H1 (cell line): Measurements from ENCODE around the gene MRPL20. TPM values are rescaled to one million over a fixed set of nuclear protein-coding genes. Genes with fewer than 3 reads are reported as not detected.

Experiments used
- CTCF ChIA-PET: fragments of 300-600 bp; sonication (Branson Sonifier 250); formaldehyde crosslinking; loops from one replicate; lab custom pipeline; 2021; ENCODE audit not compliant: partially characterized antibody; lab: Charles Lee
- POLR2A ChIA-PET: fragments of 300-600 bp; sonication (Branson Sonifier 250); formaldehyde crosslinking; loops from one replicate; lab custom pipeline; 2021; ENCODE audit warnings: inconsistent platforms; ENCODE audit not compliant: partially characterized antibody; lab: Charles Lee
- DNase-seq, 2 experiments: peaks; one replicate each; pipeline versions ENCODE4 v3.0.0 to v3.0.0-alpha.2; 2010 to 2022; ENCODE audit warnings: low spot score in 2 of 2, low read depth in 1 of 2, mixed read lengths in 1 of 2
- FAIRE-seq: peaks from 2 replicates; lab custom pipeline; 2011; peaks lifted over from hg19 to GRCh38; lab: Jason Lieb, UNC
- H2AFZ ChIP-seq: 2 replicates; pipeline ENCODE4 v1.8.1; 2012; ENCODE audit warnings: low read length, inconsistent platforms
- H2AK5ac ChIP-seq: 2 replicates; pipeline ENCODE4 v1.6.1; 2013; ENCODE audit warnings: low read depth, low read length
- H2BK120ac ChIP-seq: replicated peaks from 2 replicates; pipeline ENCODE3; 2013; ENCODE audit warnings: low read depth, low read length, inconsistent platforms
- H2BK12ac ChIP-seq: 2 replicates; pipeline ENCODE4 v1.6.1; 2013; ENCODE audit warnings: low read depth, low read length
- H2BK15ac ChIP-seq: 2 replicates; pipeline ENCODE4 v1.6.1; 2013; ENCODE audit warnings: low read length
- H2BK20ac ChIP-seq: 2 replicates; pipeline ENCODE4 v1.6.1; 2013; ENCODE audit warnings: low read length
- H2BK5ac ChIP-seq: 2 replicates; pipeline ENCODE4 v1.6.1; 2013; ENCODE audit warnings: low read depth, low read length
- H3K14ac ChIP-seq: 2 replicates; pipeline ENCODE4 v1.6.1; 2013; ENCODE audit warnings: inconsistent platforms; ENCODE audit not compliant: insufficient read length
- H3K18ac ChIP-seq: 2 replicates; pipeline ENCODE4 v1.6.1; 2013; ENCODE audit warnings: low read length; ENCODE audit errors: extremely low read depth
- H3K23ac ChIP-seq: 2 replicates; pipeline ENCODE4 v1.6.1; 2013; ENCODE audit warnings: inconsistent platforms; ENCODE audit not compliant: insufficient read length
- H3K23me2 ChIP-seq: 2 replicates; pipeline ENCODE4 v1.6.1; 2013; ENCODE audit warnings: low read depth, low read length
- H3K27ac ChIP-seq: 2 replicates; pipeline ENCODE4 v1.6.1; 2011; ENCODE audit warnings: low read depth, low read length, inconsistent platforms
- H3K27me3 ChIP-seq, 4 experiments: replicated peaks in 1 of 4; 1 replicate in 1 of 4; 2 replicates in 3 of 4; pipeline versions ENCODE4 v1.6.1 to v1.8.1; 2011 to 2013; ENCODE audit warnings: low read length in 3 of 4, mild to moderate bottlenecking in 3 of 4, inconsistent platforms in 2 of 4, mixed read lengths in 2 of 4, moderate library complexity in 1 of 4; ENCODE audit not compliant: control insufficient read depth in 3 of 4, insufficient read depth in 3 of 4; ENCODE audit errors: extremely low read depth in 1 of 4
- H3K36me3 ChIP-seq, 4 experiments: 2 replicates each; pipeline versions ENCODE4 v1.6.1 to v1.8.1; 2011 to 2013; ENCODE audit warnings: mild to moderate bottlenecking in 4 of 4, low read length in 3 of 4, moderate library complexity in 2 of 4, control low read depth in 1 of 4, inconsistent platforms in 1 of 4; ENCODE audit not compliant: insufficient read depth in 4 of 4, control insufficient read depth in 2 of 4
- H3K4ac ChIP-seq: replicated peaks from 2 replicates; pipeline ENCODE3; 2013; ENCODE audit warnings: low read length, low read depth, mixed read lengths, inconsistent platforms; ENCODE audit not compliant: insufficient read length
- H3K4me1 ChIP-seq, 4 experiments: replicated peaks in 1 of 4; 1 replicate in 1 of 4; 2 replicates in 3 of 4; pipeline versions ENCODE4 v1.6.1 to v1.8.1; 2011 to 2013; ENCODE audit warnings: low read length in 3 of 4, inconsistent platforms in 2 of 4, mixed read lengths in 1 of 4; ENCODE audit not compliant: insufficient read depth in 4 of 4, control insufficient read depth in 3 of 4
- H3K4me2 ChIP-seq, 2 experiments: 2 replicates each; pipeline versions ENCODE4 v1.6.1 to v1.8.1; 2011 to 2013; ENCODE audit warnings: low read depth in 2 of 2, low read length in 2 of 2, control low read depth in 1 of 2, inconsistent platforms in 1 of 2, mild to moderate bottlenecking in 1 of 2; ENCODE audit not compliant: insufficient read depth in 1 of 2
- H3K4me3 ChIP-seq, 4 experiments: fragments of 200-600, 300-600 bp in 1 of 4; sonication (generic), shearing (Covaris generic), sonication (Bioruptor Twin) in 1 of 4; 2 replicates each; pipeline versions ENCODE4 v1.5.1 to v1.8.1; 2011 to 2016; ENCODE audit warnings: low read length in 4 of 4, low read depth in 3 of 4, control low read depth in 2 of 4, inconsistent platforms in 2 of 4, mild to moderate bottlenecking in 2 of 4, mixed read lengths in 1 of 4, moderate library complexity in 1 of 4; ENCODE audit not compliant: insufficient read depth in 2 of 4; ENCODE audit errors: extremely low read depth in 1 of 4
- H3K56ac ChIP-seq: replicated peaks from 2 replicates; pipeline ENCODE3; 2013; ENCODE audit warnings: low read depth, mild to moderate bottlenecking, mixed read lengths, low read length, inconsistent platforms; ENCODE audit not compliant: insufficient read length
- H3K79me1 ChIP-seq: 2 replicates; pipeline ENCODE4 v1.6.1; 2013; ENCODE audit warnings: low read depth, low read length, control low read depth
- H3K79me2 ChIP-seq, 2 experiments: 2 replicates each; pipeline versions ENCODE4 v1.6.1 to v1.8.1; 2012 to 2013; ENCODE audit warnings: low read length in 2 of 2, mild to moderate bottlenecking in 2 of 2, inconsistent platforms in 1 of 2; ENCODE audit not compliant: insufficient read depth in 2 of 2, control insufficient read depth in 1 of 2
- H3K9ac ChIP-seq, 4 experiments: replicated peaks in 1 of 4; 1 replicate in 1 of 4; 2 replicates in 3 of 4; pipeline versions ENCODE4 v1.6.1 to v1.8.1; 2011 to 2013; ENCODE audit warnings: low read depth in 3 of 4, low read length in 3 of 4, control low read depth in 2 of 4, mild to moderate bottlenecking in 2 of 4, moderate library complexity in 2 of 4, inconsistent platforms in 1 of 4; ENCODE audit errors: extremely low read depth in 1 of 4
- H3K9me3 ChIP-seq, 2 experiments: 2 replicates each; pipeline versions ENCODE4 v1.6.1 to v1.8.1; 2012 to 2013; ENCODE audit warnings: mild to moderate bottlenecking in 2 of 2, moderate library complexity in 2 of 2, control low read depth in 1 of 2, inconsistent platforms in 1 of 2, low read depth in 1 of 2, low read length in 1 of 2, mixed read lengths in 1 of 2; ENCODE audit not compliant: insufficient read depth in 2 of 2
- H4K20me1 ChIP-seq, 2 experiments: replicated peaks in 1 of 2; 2 replicates each; pipeline versions ENCODE3 to v1.8.1; 2011 to 2013; ENCODE audit warnings: inconsistent platforms in 2 of 2, low read length in 2 of 2, mild to moderate bottlenecking in 1 of 2; ENCODE audit not compliant: insufficient read depth in 2 of 2, control insufficient read depth in 1 of 2
- H4K5ac ChIP-seq: 2 replicates; pipeline ENCODE4 v1.6.1; 2013; ENCODE audit warnings: low read length, low read depth, mixed read lengths, inconsistent platforms; ENCODE audit not compliant: insufficient read length
- H4K8ac ChIP-seq: 2 replicates; pipeline ENCODE4 v1.8.0; 2013; ENCODE audit warnings: mild to moderate bottlenecking, moderate library complexity, low read length, inconsistent platforms; ENCODE audit not compliant: insufficient read depth; ENCODE audit errors: extremely low read depth
- H4K91ac ChIP-seq: replicated peaks from 2 replicates; pipeline ENCODE3; 2013; ENCODE audit warnings: low read length, mixed read lengths, inconsistent platforms; ENCODE audit not compliant: insufficient read length
- ASH2L ChIP-seq: fragments of 200-600, 300-600 bp; sonication (generic); IDR thresholded peaks from one replicate; pipeline ENCODE4 v1.7.1; 2017; ENCODE audit warnings: low read length
- CEBPB ChIP-seq: IDR thresholded peaks from 2 replicates; pipeline ENCODE4 v1.6.1; 2012; ENCODE audit warnings: low read depth, low read length
- CTBP2 ChIP-seq: IDR thresholded peaks from 2 replicates; pipeline ENCODE4 v1.7.0; 2011; ENCODE audit warnings: borderline replicate concordance, mild to moderate bottlenecking, moderate library complexity, mixed read lengths, low read length; ENCODE audit not compliant: insufficient read depth, insufficient read length
- EP300 ChIP-seq, 2 experiments: IDR thresholded peaks; 1 replicate in 1 of 2; 2 replicates in 1 of 2; pipeline ENCODE4 v1.6.1; 2011 to 2012; ENCODE audit warnings: low read depth in 2 of 2, low read length in 2 of 2, mild to moderate bottlenecking in 2 of 2, borderline replicate concordance in 1 of 2, inconsistent platforms in 1 of 2, moderate library complexity in 1 of 2
- FOSL1 ChIP-seq: IDR thresholded peaks from 2 replicates; pipeline ENCODE4 v1.6.1; 2011; ENCODE audit warnings: mild to moderate bottlenecking, low read depth, low read length, moderate library complexity; ENCODE audit not compliant: insufficient read depth
- HDAC6 ChIP-seq: IDR thresholded peaks from one replicate; pipeline ENCODE4 v1.7.1; 2012; ENCODE audit warnings: low read depth, mild to moderate bottlenecking, inconsistent platforms, low read length, moderate library complexity
- KDM1A ChIP-seq: fragments of 200-600, 300-600 bp; sonication (generic); IDR thresholded peaks from 2 replicates; pipeline ENCODE4 v1.7.1; 2016; ENCODE audit warnings: mild to moderate bottlenecking, low read length, borderline replicate concordance
- TAF7 ChIP-seq: optimal IDR thresholded peaks from 2 replicates; pipeline ENCODE3; 2011; ENCODE audit warnings: low read depth, mild to moderate bottlenecking, inconsistent platforms, low read length, moderate library complexity, borderline replicate concordance
- TEAD4 ChIP-seq: IDR thresholded peaks from 2 replicates; pipeline ENCODE4 v1.6.1; 2012; ENCODE audit warnings: low read depth, low read length, inconsistent platforms, mixed read lengths
- ZNF274 ChIP-seq: IDR thresholded peaks from 2 replicates; pipeline ENCODE4 v1.7.0; 2012; ENCODE audit warnings: low read length, borderline replicate concordance; ENCODE audit errors: extremely low read depth
- WGBS, 2 experiments: shearing (Covaris generic) in 1 of 2; methylation state at CpG; one replicate each; pipeline versions ENCODE4 v1.1.6 to v1.1.7; 2013 to 2015; ENCODE audit warnings: low lambda C conversion rate in 2 of 2, mixed read lengths in 2 of 2, inconsistent platforms in 1 of 2, low coverage in 1 of 2, missing lambda C conversion rate in 1 of 2; ENCODE audit not compliant: insufficient replicate concordance in 2 of 2, insufficient coverage in 1 of 2, insufficient read length in 1 of 2; ENCODE audit errors: extremely low coverage in 1 of 2, missing lambda C conversion rate in 1 of 2; 5-methylcytosine and 5-hydroxymethylcytosine counted together
- polyA plus RNA-seq, 7 experiments: library from polyadenylated mRNA; depleted of rRNA in 3 of 7; stranded (reverse) in 5 of 7; unstranded in 2 of 7; fragments of >200 nt in 5 of 7; fragments of 200-250 nt in 2 of 7; gene quantifications; 1 replicate in 5 of 7; 2 replicates in 1 of 7; 4 replicates in 1 of 7; pipeline versions ENCODE4 v1.2.1 to v1.2.3, GENCODE V29; 2011 to 2013; ENCODE audit warnings: missing spikeins in 2 of 7, mixed read lengths in 2 of 7
- total RNA-seq: library from RNA; stranded (reverse); fragmentation: NEBNext Ultra II Directional; extraction: Animal tissue kit (Norgen Biotek cat#: 25700); gene quantifications from 2 replicates; pipeline ENCODE4 v1.2.1, GENCODE V29; 2021
- TF ChIP-seq, protein P1 (sequence below): IDR thresholded peaks from 2 replicates; pipeline ENCODE4 v1.6.1; 2012; ENCODE audit warnings: inconsistent platforms

Gene MRPL20
- total and polyA plus RNA-seq, 2 of the 8 experiments (the other 6 are each of a cell fraction or from before 2014, with no cell fraction given): 126 to 151 TPM

DNA sequence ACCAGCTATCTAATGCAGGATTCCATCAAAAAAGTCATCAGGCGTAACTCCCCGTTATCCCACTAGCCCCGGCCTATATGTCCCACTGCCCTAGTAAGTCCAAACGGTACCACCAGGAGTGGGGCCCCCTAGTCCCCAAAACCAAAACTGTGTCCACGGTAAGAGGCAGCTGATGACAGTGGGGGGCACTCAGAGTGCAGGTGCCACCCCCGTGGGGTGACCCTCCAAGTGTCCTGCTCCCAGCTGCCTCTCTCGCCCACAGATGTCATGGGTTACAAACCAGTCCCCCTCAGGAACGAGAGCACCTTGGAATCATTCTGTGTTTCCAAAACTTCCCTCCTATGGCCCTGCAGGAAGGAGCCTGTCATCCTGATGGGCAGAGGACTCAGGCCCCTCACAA is 21.2 kb downstream of the MRPL20 start:
- Histone ChIP-seq H3K27ac (no peak overlapping the region), H2BK15ac (no peak overlapping the region), H4K8ac (no peak overlapping the region), H2BK20ac (no peak overlapping the region), H3K36me3 (peaks cover 34 to 58% (median 46%) of the 10 kb centered on the region in 4 experiments), H3K4me3 (no peak overlapping the region), H3K4me2 (no peak overlapping the region), H3K9ac (no peak overlapping the region), H3K79me2 (no peaks in the 10 kb centered on the region), H2AK5ac (no peak overlapping the region), H4K20me1 (peaks cover 2 to 12% of the 10 kb centered on the region in 2 experiments), H4K5ac (no peak overlapping the region), H2BK5ac (no peak overlapping the region), H3K4me1 (no peaks in the 10 kb centered on the region; a peak in 2 of 7 replicates), H3K9me3 (no peaks in the 10 kb centered on the region), H3K27me3 (no peaks in the 10 kb centered on the region), H4K91ac (no peak overlapping the region), H3K4ac (no peak overlapping the region), H3K14ac (no peak overlapping the region), H2AFZ (no peak overlapping the region), H2BK120ac (no peak overlapping the region), H2BK12ac (no peak overlapping the region), H3K23ac (no peak overlapping the region), H3K56ac (no peak overlapping the region), H3K79me1 (peaks cover 4% of the 10 kb centered on the region; the same call in 1 of the 2 replicates), H3K23me2 (peaks cover 2% of the 10 kb centered on the region; the same call in 1 of the 2 replicates), H3K18ac (no peak overlapping the region)
- no peak for FAIRE-seq
- no peak for DNase-seq
- POLR2A ChIA-PET: interaction anchor here (0.6 to 33.4 kb wide), 8 partner anchors 2 to 153 kb away, joined by 3 to 719 read pairs (median 4); partner anchors contain the start of genes AURKAIP1, CCNL2 and MRPL20
- CTCF ChIA-PET: interaction anchor here (0.8 to 2.7 kb wide), 8 partner anchors 10 to 119 kb away, joined by 3 to 18 read pairs (median 3); partner anchors contain the start of gene CCNL2
- 91% methylated on average over 8 of the region's 8 CpGs; no CpG with 5 or more reads in 1 of the 2 experiments for WGBS, 2 experiments
- TF ChIP-seq HDAC6: no peak
- TF ChIP-seq, protein P1, sequence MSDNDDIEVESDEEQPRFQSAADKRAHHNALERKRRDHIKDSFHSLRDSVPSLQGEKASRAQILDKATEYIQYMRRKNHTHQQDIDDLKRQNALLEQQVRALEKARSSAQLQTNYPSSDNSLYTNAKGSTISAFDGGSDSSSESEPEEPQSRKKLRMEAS: no peak
- no peak for TF ChIP-seq TAF7
- no peak for TF ChIP-seq TEAD4
- no peak for TF ChIP-seq ZNF274
- no peak for TF ChIP-seq EP300 (IDR thresholded peaks at IDR 0.05; ENCODE audit: borderline replicate concordance in 1 of 2, low read depth in 2 of 2, low read length in 2 of 2)
- TF ChIP-seq FOSL1: no peak
- TF ChIP-seq KDM1A: no peak
- no peak for TF ChIP-seq CTBP2
- TF ChIP-seq ASH2L: no peak
- TF ChIP-seq CEBPB: no peak
